ES-I3 (cell line): ENCODE results near the gene PTPN22.

Source experiments
- H3K36me3 ChIP-seq: 2 replicates; pipeline ENCODE4 v1.6.1; 2013; ENCODE audit warnings: mild to moderate bottlenecking, low read length, control low read depth, moderate library complexity; ENCODE audit not compliant: insufficient read depth
- H3K4me1 ChIP-seq: 2 replicates; pipeline ENCODE4 v1.6.1; 2013; ENCODE audit warnings: mild to moderate bottlenecking, control low read depth, low read length; ENCODE audit not compliant: insufficient read depth
- H3K9ac ChIP-seq: 2 replicates; pipeline ENCODE4 v1.6.1; 2013; ENCODE audit warnings: low read depth, mild to moderate bottlenecking, low read length, moderate library complexity
- H3K9me3 ChIP-seq: 2 replicates; pipeline ENCODE4 v1.6.1; 2013; ENCODE audit warnings: mild to moderate bottlenecking, low read length, moderate library complexity; ENCODE audit not compliant: control insufficient read depth, insufficient read depth

The PTPN22 gene

GRCh38 chr1:113871597-113872113 is at the start of gene PTPN22:
PTPN22 (minus strand) TSS chr1:113871712.
- Histone ChIP-seq H3K36me3 (no peaks in the 10 kb centered on the region), H3K4me1 (peaks cover 5% of the 10 kb centered on the region; the same call in 1 of the 2 replicates), H3K9me3 (no peaks in the 10 kb centered on the region), H3K9ac (no peak within 1 kb of the TSS)

- Histone ChIP-seq H3K4me1 (no peaks in the 10 kb centered on the region), H3K36me3 (no peaks in the 10 kb centered on the region), H3K9ac (no peak overlapping the region), H3K9me3 (no peaks in the 10 kb centered on the region)
Measured at GRCh38 chr1:113918243-113918642, 46.7 kb upstream of the PTPN22 start.

GRCh38 chr1:113917400-113918082 is 46.0 kb upstream of the PTPN22 start:
- Histone ChIP-seq H3K9me3 (no peaks in the 10 kb centered on the region), H3K4me1 (no peaks in the 10 kb centered on the region), H3K36me3 (no peaks in the 10 kb centered on the region), H3K9ac (no peak overlapping the region)

DNA sequence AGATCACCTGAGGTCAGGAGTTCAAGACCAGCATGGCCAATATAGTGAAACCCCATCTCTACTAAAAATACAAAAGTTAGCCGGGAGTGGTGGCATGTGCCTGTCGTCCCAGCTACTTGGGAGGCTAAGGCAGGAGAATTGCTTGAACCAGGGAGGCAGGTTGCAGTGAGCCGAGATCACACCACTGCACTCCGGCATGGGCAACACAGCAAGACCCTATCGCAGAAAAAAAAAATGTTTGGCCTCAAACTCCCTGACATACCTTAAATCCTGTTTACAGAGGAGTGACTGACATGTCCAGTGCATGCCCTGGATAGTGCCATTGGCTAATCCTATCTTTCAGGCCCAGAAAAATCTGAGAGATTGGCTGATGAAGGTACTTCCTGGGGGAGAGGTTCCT is 45.5 kb upstream of the PTPN22 start:
- H3K36me3 ChIP-seq, result peaks cover 3% of the 10 kb centered on the region; the same call in 1 of the 2 replicates
- no peaks in the 10 kb centered on the region for H3K4me1 ChIP-seq
- no peaks in the 10 kb centered on the region for H3K9me3 ChIP-seq
- H3K9ac ChIP-seq, result no peak overlapping the region

DNA sequence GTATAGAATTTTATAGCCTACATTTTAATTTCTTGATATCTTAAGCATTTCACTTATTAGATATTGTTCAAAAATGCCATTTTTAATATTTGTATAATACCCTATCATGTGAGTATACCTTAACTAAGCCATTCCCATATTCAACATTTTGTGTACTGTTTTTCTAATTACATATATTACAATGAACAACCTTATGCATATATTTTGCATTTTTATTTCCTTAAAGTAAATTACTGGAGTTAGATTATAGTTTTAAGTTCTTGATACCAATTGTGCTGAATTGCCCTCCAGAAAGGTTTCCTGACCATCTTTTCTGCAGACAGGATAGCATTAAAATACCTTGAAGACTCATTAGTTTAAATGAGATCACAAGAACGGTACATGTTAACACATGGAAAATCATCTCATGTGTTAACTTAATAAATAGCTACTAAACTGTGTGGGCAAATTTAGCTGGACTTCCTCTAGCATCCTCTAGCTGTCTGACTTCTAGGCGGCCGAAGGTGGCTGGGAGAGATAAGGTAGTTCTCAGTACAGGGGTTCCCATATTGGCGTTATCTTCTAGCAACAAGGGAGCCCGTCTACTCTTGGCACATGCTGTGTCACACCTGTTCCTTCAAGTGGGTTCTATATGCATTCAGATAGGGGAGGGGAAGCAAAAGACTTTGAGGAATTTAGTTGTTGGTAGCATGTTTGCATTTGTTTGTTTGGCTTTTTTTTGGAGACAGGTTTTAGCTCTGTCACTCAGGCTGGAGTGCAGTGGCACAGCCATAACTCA is 42.6 kb upstream of the PTPN22 start:
- Histone ChIP-seq H3K4me1 (no peaks in the 10 kb centered on the region), H3K9me3 (no peaks in the 10 kb centered on the region), H3K36me3 (peaks cover 6% of the 10 kb centered on the region), H3K9ac (no peak overlapping the region)

DNA sequence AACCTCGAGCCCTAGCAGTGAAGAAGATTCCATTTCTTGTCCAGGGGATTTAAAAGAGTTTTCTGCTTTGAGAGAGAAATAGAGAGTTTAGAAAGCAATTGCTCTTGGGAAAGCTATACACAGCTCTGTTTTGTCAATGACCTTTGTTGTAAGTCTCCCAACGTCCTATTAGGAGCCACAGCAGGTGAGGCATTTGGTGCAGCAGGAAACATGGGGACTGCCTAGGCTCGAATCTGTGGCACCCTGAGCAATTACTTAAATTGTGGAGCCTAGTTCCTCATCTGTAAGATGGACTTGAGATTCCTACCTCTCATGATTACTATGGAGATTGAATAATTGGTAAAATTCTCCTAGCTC is 41.8 kb upstream of the PTPN22 start:
- Histone ChIP-seq H3K9ac (no peak overlapping the region), H3K4me1 (no peaks in the 10 kb centered on the region), H3K9me3 (no peaks in the 10 kb centered on the region), H3K36me3 (peaks cover 7% of the 10 kb centered on the region)

- H3K9me3 ChIP-seq, result no peaks in the 10 kb centered on the region
- H3K36me3 ChIP-seq, result peaks cover 12% of the 10 kb centered on the region
- H3K4me1 ChIP-seq, result no peaks in the 10 kb centered on the region
- H3K9ac ChIP-seq, result no peak overlapping the region
Measured at GRCh38 chr1:113912594-113913311, 41.2 kb upstream of the PTPN22 start.

DNA sequence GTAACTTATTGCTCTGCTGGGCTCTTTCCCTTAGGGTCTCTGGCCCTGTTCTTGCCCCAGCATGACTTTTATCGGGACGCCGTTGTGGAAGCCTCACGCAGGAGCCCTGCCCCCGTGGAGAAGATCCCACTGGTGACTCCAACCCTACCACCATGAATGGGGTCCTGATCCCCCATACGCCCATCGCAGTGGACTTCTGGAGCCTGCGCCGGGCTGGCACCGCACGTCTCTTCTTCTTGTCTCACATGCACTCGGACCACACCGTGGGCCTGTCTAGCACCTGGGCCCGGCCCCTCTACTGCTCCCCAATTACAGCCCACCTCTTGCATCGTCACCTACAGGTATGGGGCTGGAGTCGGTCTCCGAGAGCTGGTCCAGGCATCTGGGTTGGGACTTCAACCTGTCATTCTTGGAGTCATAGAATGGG is 33.9 kb upstream of the PTPN22 start:
- peak overlapping the region; percentile 94 for H3K9ac ChIP-seq
- H3K4me1 ChIP-seq, result peaks cover 3% of the 10 kb centered on the region
- peaks cover 5% of the 10 kb centered on the region; the same call in 1 of the 2 replicates for H3K36me3 ChIP-seq
- no peaks in the 10 kb centered on the region for H3K9me3 ChIP-seq

GRCh38 chr1:113904674-113905434 is 33.3 kb upstream of the PTPN22 start, which contains the start of the genes AP4B1 and DCLRE1B:
AP4B1 (minus strand) TSS chr1:113904799; CDS start chr1:113904717, 82 bp downstream.
DCLRE1B (plus strand) TSS chr1:113905326; CDS start chr1:113905587, 261 bp downstream.
- H3K9me3 ChIP-seq, result no peaks in the 10 kb centered on the region
- H3K9ac ChIP-seq, result peak within 1 kb of the TSS; percentile 94
- peaks cover 10% of the 10 kb centered on the region; the same call in 1 of the 2 replicates for H3K36me3 ChIP-seq
- H3K4me1 ChIP-seq, result peaks cover 3% of the 10 kb centered on the region

DNA sequence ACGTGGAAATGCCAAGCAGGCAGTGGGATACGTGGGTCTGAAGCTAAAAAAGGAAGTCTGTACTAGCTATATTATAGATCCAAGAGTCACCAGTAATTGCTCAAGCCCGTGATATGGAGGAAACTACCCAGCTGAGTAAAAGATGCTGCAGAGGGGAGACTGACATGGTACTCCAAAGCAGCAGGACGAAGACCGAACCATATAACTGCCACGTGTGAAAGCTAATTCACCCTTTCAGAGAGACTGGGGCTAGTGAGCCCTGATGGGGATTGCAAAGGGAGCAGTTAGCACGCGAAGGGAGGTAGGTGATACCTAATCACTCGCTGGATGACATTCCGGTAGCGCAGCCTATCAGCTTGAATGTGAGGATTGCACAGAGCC is 32.8 kb upstream of the PTPN22 start:
- peaks cover 14% of the 10 kb centered on the region for H3K36me3 ChIP-seq
- no peaks in the 10 kb centered on the region for H3K9me3 ChIP-seq
- H3K4me1 ChIP-seq, result peaks cover 3% of the 10 kb centered on the region
- peak overlapping the region; percentile 84 for H3K9ac ChIP-seq

GRCh38 chr1:113903501-113904292 is 32.2 kb upstream of the PTPN22 start:
- peaks cover 3% of the 10 kb centered on the region for H3K4me1 ChIP-seq
- H3K9ac ChIP-seq, result peak overlapping the region; percentile 84; the same call in 1 of the 2 replicates
- H3K9me3 ChIP-seq, result no peaks in the 10 kb centered on the region
- peaks cover 14% of the 10 kb centered on the region for H3K36me3 ChIP-seq

- Histone ChIP-seq H3K9ac (no peak overlapping the region), H3K9me3 (no peaks in the 10 kb centered on the region), H3K36me3 (peaks cover 8% of the 10 kb centered on the region), H3K4me1 (peaks cover 3% of the 10 kb centered on the region)
Measured at GRCh38 chr1:113901191-113901590, 29.7 kb upstream of the PTPN22 start.

GRCh38 chr1:113899111-113899510 is 27.6 kb upstream of the PTPN22 start:
- H3K36me3 ChIP-seq, result peaks cover 11% of the 10 kb centered on the region
- no peaks in the 10 kb centered on the region for H3K9me3 ChIP-seq
- no peak overlapping the region for H3K9ac ChIP-seq
- H3K4me1 ChIP-seq, result peaks cover 3% of the 10 kb centered on the region
